ENCODE measurements around the gene GXYLT2. TPM values are rescaled to one million over a fixed set of nuclear protein-coding genes. Genes with fewer than 3 reads are reported as not detected.

Gene GXYLT2, protein sequence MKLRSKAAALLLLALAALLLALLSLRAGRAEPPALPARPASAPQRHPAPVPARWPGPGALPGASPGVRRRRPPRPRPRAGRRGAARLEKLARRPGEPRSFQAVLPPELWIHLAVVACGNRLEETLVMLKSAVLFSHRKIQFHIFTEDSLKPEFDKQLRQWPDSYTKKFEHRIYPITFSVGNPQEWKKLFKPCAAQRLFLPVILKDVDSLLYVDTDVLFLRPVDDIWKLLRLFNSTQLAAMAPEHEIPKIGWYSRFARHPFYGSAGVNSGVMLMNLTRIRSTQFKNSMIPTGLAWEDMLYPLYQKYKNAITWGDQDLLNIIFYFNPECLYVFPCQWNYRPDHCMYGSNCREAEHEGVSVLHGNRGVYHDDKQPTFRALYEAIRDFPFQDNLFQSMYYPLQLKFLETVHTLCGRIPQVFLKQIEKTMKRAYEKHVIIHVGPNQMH
- 0.17 and 0.46 TPM in 2 replicates for total RNA-seq (2013; cell fraction: nucleolus; rRNA removed)
- 1.9 and 2.7 TPM in 2 replicates for total RNA-seq (2014; rRNA removed)
- total RNA-seq (2014; rRNA removed; fragmentation: Illumina TruSeq; extraction: Trizol), result 1.4 and 2.2 TPM in 2 replicates
- total RNA-seq (2021), result 1.5 and 1.7 TPM in 2 replicates
- 0.47 TPM for polyA plus RNA-seq (2011; ENCODE audit: low read depth)
- 0.27 and 0.29 TPM in 2 replicates for polyA plus RNA-seq (2011; rRNA removed)
- 0.23 and 0.31 TPM in 2 replicates for polyA plus RNA-seq (2011; cell fraction: cytosol; rRNA removed)
- polyA plus RNA-seq (2011; cell fraction: nucleus; rRNA removed), result 0.18 and 0.19 TPM in 2 replicates
- polyA plus RNA-seq (2012), result 0.29 and 0.62 TPM in 2 replicates
- 0.91 and 1.0 TPM in 2 replicates for polyA plus RNA-seq (2014; fragmentation: Illumina TruSeq; extraction: Trizol)
- polyA plus RNA-seq (2014; fragmentation: Nextera tagmentation; extraction: Ambion mirVana), result under 1 TPM; 0.35 to 0.64 TPM
- polyA plus RNA-seq (2014; rRNA removed), result 1.7 and 2.6 TPM in 2 replicates
- under 1 TPM; 0.40 to 0.58 TPM for polyA plus RNA-seq (2016; fragmentation: Nextera tagmentation; extraction: Ambion mirVana)
- polyA minus RNA-seq (2011; rRNA and poly(A)+ RNA removed), result 0.26 and 0.37 TPM in 2 replicates
- polyA minus RNA-seq (2011; cell fraction: cytosol; rRNA and poly(A)+ RNA removed), result 1.6 TPM in 1 of 2 replicates, not detected in the other
- polyA minus RNA-seq (2011; cell fraction: nucleus; rRNA and poly(A)+ RNA removed), result 0.12 TPM in 1 of 2 replicates, not detected in the other
- Bru-seq, nascent RNA, result percentile 11 among the genes with signal in this experiment
- BruChase-seq, experiment 1, labeled RNA remaining after a 6-hour chase, result percentile 10 among the genes with signal in this experiment
- percentile 4 among the genes with signal in this experiment for BruChase-seq, experiment 2, labeled RNA remaining after a 2-hour chase
- long read RNA-seq, experiment 1, result 0 reads
- long read RNA-seq, experiment 2, partial matches to known transcripts, result 0 of 1 reads
- long read RNA-seq, experiment 2, other reads (novel, unspliced or antisense), result 1 of 1 reads

DNA sequence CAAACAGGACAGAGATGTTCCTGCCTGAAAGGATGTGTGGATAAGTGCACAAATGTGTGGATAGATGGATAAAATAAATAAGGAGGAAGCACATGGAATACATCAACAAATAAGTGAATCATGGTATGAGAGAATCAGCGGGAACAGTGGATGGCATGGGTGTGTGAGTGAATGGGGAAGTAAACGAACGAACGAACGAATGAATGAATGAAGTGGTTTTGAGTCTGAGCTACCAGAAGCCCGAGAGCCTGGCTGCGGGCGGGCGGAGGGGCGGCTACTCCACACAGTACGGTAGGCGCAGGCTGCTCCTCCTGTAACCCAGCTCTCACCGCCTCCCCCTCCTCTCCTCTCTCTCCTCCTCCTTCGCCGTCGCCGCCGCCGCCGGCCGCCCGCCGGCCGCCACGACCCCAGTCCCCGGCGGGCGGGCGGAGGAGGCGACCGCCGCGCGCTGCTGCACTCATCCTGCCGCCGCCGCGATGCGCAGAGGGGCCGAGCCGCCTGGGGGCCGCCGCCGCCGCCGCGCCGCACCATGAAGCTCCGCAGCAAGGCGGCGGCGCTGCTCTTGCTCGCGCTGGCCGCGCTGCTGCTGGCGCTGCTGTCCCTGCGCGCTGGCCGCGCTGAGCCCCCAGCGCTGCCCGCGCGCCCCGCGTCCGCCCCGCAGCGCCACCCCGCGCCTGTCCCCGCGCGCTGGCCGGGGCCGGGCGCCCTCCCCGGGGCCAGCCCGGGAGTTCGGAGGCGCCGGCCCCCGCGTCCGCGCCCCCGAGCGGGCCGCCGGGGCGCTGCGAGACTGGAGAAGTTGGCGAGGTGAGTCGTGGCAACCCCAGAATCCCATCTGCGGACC, at the start of gene GXYLT2:
Gene GXYLT2, plus strand, starts transcription at position 342 of the 841 bp plus-strand sequence. Its CDS starts 188 bp downstream, at position 530.
- no peaks in the 10 kb centered on the region for H3K36me3 ChIP-seq (ENCODE audit: control insufficient read depth in 2 of 2, insufficient read depth in 2 of 2, low read length in 1 of 2)
- H3K27ac ChIP-seq (ENCODE audit: control insufficient read depth, insufficient read depth), result no peak within 1 kb of the TSS
- no TSS peak for BruUV-seq (replicated peaks)
- TF ChIP-seq RUNX3 (IDR thresholded peaks at IDR 0.05; ENCODE audit: low read length), result peak; percentile 29; the same call in 1 of the 2 replicates
- TF ChIP-seq YY1 (IDR thresholded peaks at IDR 0.05; ENCODE audit: low read depth, low read length), result peak; percentile 51; the same call in 1 of the 2 replicates
- TF ChIP-seq ZNF207 (IDR thresholded peaks at IDR 0.05; ENCODE audit: borderline replicate concordance), result no peak
- peak; percentile 83 for TF ChIP-seq ZNF24 (IDR thresholded peaks at IDR 0.05)
- peak in 1 of 2 experiments; percentile 19; a peak in 1 of 3 replicates for TF ChIP-seq EGR1 (IDR thresholded peaks at IDR 0.05; ENCODE audit: borderline replicate concordance in 1 of 2, low read depth in 2 of 2, low read length in 2 of 2)
- no peak for TF ChIP-seq RB1 (IDR thresholded peaks at IDR 0.05; ENCODE audit: borderline replicate concordance)
- peak; percentile 25; the same call in 1 of the 2 replicates for TF ChIP-seq TAF1 (IDR thresholded peaks at IDR 0.05; ENCODE audit: borderline replicate concordance, low read depth, low read length)
- TF ChIP-seq CBX5 (IDR thresholded peaks at IDR 0.05; ENCODE audit: low read depth), result 0 out of 2 replicates have a peak, but pooled peaks have one; percentile 23
- TF ChIP-seq, protein P1, sequence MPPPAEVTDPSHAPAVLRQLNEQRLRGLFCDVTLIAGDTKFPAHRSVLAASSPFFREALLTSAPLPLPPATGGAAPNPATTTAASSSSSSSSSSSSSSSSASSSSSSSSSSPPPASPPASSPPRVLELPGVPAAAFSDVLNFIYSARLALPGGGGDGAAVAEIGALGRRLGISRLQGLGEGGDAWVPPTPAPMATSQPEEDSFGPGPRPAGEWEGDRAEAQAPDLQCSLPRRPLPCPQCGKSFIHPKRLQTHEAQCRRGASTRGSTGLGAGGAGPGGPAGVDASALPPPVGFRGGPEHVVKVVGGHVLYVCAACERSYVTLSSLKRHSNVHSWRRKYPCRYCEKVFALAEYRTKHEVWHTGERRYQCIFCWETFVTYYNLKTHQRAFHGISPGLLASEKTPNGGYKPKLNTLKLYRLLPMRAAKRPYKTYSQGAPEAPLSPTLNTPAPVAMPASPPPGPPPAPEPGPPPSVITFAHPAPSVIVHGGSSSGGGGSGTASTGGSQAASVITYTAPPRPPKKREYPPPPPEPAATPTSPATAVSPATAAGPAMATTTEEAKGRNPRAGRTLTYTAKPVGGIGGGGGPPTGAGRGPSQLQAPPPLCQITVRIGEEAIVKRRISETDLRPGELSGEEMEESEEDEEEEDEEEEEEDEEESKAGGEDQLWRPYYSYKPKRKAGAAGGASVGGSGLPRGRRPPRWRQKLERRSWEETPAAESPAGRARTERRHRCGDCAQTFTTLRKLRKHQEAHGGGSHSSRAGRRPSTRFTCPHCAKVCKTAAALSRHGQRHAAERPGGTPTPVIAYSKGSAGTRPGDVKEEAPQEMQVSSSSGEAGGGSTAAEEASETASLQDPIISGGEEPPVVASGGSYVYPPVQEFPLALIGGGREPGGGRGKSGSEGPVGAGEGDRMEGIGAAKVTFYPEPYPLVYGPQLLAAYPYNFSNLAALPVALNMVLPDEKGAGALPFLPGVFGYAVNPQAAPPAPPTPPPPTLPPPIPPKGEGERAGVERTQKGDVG (CRISPR knock-in tag; IDR thresholded peaks at IDR 0.05), result no peak
- no peak for TF ChIP-seq CHD4 (IDR thresholded peaks at IDR 0.05)
- no peaks in the 10 kb centered on the region for H3K79me2 ChIP-seq (ENCODE audit: control insufficient read depth, insufficient read depth, low read length)
- H3K4me2 ChIP-seq (ENCODE audit: control insufficient read depth, insufficient read depth), result peak within 1 kb of the TSS; percentile 80
- SMC1A ChIA-PET (ENCODE audit: uncharacterized antibody, unreplicated experiment), result interaction anchor here (1.6 kb wide), 1 partner anchor 10 kb away, joined by 3 read pairs; no protein-coding TSS in a partner anchor
- no peak for DNase-seq (ENCODE audit: low read depth, low spot score)
- RAD21 ChIA-PET (ENCODE audit: unreplicated experiment), result no interaction called here
- H3K27me3 ChIP-seq (replicated peaks in 1 of 2; ENCODE audit: control insufficient read depth in 2 of 2, insufficient read depth in 2 of 2, low read length in 1 of 2), result peaks cover 3 to 4% of the 10 kb centered on the region in 2 experiments; a peak in 3 of 4 replicates
- intact Hi-C loops (cut with micrococcal nuclease; ENCODE audit: unreplicated experiment), result no loop called here
- no peak for FAIRE-seq
- POLR2A ChIA-PET, result no interaction called here
- ATAC-seq, result peak; percentile 35
- 0 out of 2 replicates have a peak, but pooled peaks cover 5% of the 10 kb centered on the region for H3K4me1 ChIP-seq (ENCODE audit: control insufficient read depth, insufficient read depth, low read length)
- CTCF ChIA-PET, result no interaction called here
- H3K9me3 ChIP-seq (replicated peaks; ENCODE audit: control insufficient read depth, insufficient read depth, low read length), result no peaks in the 10 kb centered on the region; the same call in 2 of the 3 replicates
- no peak within 1 kb of the TSS for H2AFZ ChIP-seq (ENCODE audit: control insufficient read depth, low read depth, low read length)
- WGBS (ENCODE audit: insufficient coverage, insufficient replicate concordance, low lambda C conversion rate, missing lambda C conversion rate), result under 1% methylated on average over 22 of the region's 96 CpGs
- no peaks in the 10 kb centered on the region for H4K20me1 ChIP-seq (ENCODE audit: control insufficient read depth, insufficient read depth)
- peak within 1 kb of the TSS; percentile 43 for H3K4me3 ChIP-seq
- no peak within 1 kb of the TSS for H3K9ac ChIP-seq (ENCODE audit: control insufficient read depth, insufficient read depth, low read length)
- in situ Hi-C loops (cut with MboI), result no loop called here

Measured in GM12878 (cell line).